AG09309 (cell line): ENCODE measurements around the gene PRDX5.

Experiments used
- DNase-seq: peaks from one replicate; pipeline ENCODE4 v3.0.0-alpha.2; 2010; ENCODE audit warnings: low read depth
- H3K4me3 ChIP-seq: 2 replicates; pipeline ENCODE4 v1.5.1; 2011; ENCODE audit warnings: mild to moderate bottlenecking, low read depth, low read length, moderate library complexity; ENCODE audit not compliant: control insufficient read depth
- CTCF ChIP-seq: IDR thresholded peaks from 2 replicates; pipeline ENCODE4 v1.5.1; 2011; ENCODE audit warnings: mild to moderate bottlenecking, low read depth, low read length, inconsistent platforms; ENCODE audit not compliant: insufficient read depth, control insufficient read depth; ENCODE audit errors: missing control alignments

Gene PRDX5

DNA sequence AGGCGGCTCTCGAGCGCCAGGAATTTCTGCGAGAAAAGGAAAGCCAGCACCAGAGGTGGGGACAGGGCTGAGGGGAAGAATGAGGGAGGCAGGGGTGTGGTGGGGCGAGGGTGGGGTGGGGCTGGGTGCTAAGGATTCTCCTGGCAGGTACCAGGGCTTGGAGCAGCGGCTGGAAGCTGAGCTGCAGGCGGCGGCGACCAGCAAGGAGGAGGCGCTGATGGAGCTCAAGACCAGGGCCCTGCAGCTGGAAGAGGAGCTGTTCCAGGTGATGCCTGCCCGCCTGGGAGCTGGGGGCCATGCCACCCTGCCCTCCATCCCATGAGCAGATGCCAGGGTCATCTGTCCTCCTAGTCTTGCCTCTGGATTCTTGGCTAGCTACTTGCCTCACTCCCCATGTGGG lies 31.5 kb downstream of the PRDX5 start:
- no peak for DNase-seq
- no peak for TF ChIP-seq CTCF
- no peak overlapping the region for H3K4me3 ChIP-seq

- no peak for TF ChIP-seq CTCF
- DNase-seq, result no peak
These were observed 33.3 kb downstream of the PRDX5 start for GRCh38 chr11:64351136-64351631.

DNA sequence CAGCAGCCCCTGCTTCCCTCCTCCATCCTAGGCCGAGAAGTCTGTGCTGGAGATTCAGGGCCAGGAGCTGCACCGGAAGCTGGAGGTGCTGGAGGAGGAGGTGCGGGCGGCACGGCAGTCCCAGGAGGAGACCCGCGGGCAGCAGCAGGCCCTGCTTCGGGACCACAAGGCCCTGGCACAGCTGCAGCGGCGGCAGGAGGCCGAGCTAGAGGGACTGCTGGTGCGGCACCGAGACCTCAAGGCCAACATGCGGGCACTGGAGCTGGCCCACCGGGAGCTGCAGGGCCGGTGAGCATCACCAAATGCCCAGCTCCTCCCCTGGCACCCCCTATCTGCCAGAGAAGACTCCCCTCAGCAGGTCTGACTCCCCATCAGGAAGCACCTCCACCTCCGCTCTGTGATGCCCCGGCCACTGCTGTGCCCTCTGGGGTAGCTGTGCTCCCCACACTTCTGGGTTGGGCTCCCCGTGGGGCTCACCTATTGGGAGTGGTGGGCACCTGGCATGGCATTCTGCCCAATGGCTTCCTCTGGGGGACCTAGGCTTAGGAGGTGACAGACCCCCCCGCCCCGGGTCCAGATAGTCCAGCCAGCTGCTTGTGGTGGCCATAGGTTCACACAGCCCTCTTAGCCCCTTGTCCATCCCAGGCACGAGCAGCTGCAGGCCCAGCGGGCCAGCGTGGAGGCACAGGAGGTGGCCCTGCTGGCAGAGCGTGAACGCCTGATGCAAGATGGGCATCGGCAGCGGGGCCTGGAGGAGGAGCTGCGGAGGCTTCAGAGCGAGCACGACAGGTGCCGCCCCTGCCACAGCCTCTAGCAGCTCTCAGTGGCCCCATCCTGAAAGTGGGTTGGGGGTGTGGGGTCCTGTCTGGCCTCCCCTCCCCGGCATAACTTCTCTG lies 34.4 kb downstream of the PRDX5 start:
- DNase-seq, result no peak
- no peak for TF ChIP-seq CTCF
- H3K4me3 ChIP-seq, result no peak overlapping the region

More at GRCh38 chr11:64351136-64351631, 33.3 kb downstream of the PRDX5 start:
- no peak overlapping the region for H3K4me3 ChIP-seq

GRCh38 chr11:64352995-64353714 lies 35.2 kb downstream of the PRDX5 start:
- no peak for DNase-seq
- no peak overlapping the region for H3K4me3 ChIP-seq
- no peak for TF ChIP-seq CTCF

GRCh38 chr11:64353715-64354506 lies 36.0 kb downstream of the PRDX5 start:
- no peak overlapping the region for H3K4me3 ChIP-seq
- TF ChIP-seq CTCF, result no peak

More at GRCh38 chr11:64353715-64354506, 36.0 kb downstream of the PRDX5 start:
- no peak for DNase-seq
